Activated T-cell treated with anti-CD3 and anti-CD28 coated beads, Interleukin-2, amount 50 U/mL, for 72 hours (primary cell): Measurements from ENCODE around the gene ICOSLG. TPM values are rescaled to one million over a fixed set of nuclear protein-coding genes. Genes with fewer than 3 reads are reported as not detected.

ENCODE experiments used
- ATAC-seq, 2 donors: fragments of 150-1000 bp; cut with Tn5 transposase; replicated peaks in 1 of 2; 2 replicates each; pipeline ENCODE4 v1.10.0; 2021; ENCODE audit warnings: moderate library complexity in 2 of 2, mild to moderate bottlenecking in 1 of 2
- DNase-seq, 2 donors: peaks; one replicate each; pipeline ENCODE4 v3.0.0; 2021 to 2022; ENCODE audit warnings: mixed read lengths in 1 of 2
- H3K27ac Mint-ChIP-seq: one replicate; pipeline ENCODE4 v1.8.0; 2022; ENCODE audit warnings: mild to moderate bottlenecking, moderate library complexity, mixed read lengths
- H3K27me3 Mint-ChIP-seq: one replicate; pipeline ENCODE4 v1.8.0; 2022; ENCODE audit warnings: low read depth, mixed read lengths
- H3K36me3 Mint-ChIP-seq, 2 donors: one replicate each; pipeline ENCODE4 v1.8.0; 2022; ENCODE audit warnings: mixed read lengths in 2 of 2, mild to moderate bottlenecking in 1 of 2; ENCODE audit not compliant: insufficient read depth in 2 of 2
- H3K4me1 Mint-ChIP-seq: one replicate; pipeline ENCODE4 v1.8.0; 2022; ENCODE audit warnings: low read depth, mixed read lengths
- H3K4me3 Mint-ChIP-seq, 2 donors: one replicate each; pipeline ENCODE4 v1.8.0; 2022; ENCODE audit warnings: mild to moderate bottlenecking in 2 of 2, mixed read lengths in 2 of 2, moderate library complexity in 2 of 2
- H3K9me3 Mint-ChIP-seq, 2 donors: one replicate each; pipeline ENCODE4 v1.8.0; 2022; ENCODE audit warnings: mixed read lengths in 2 of 2
- total RNA-seq, 2 donors: library from RNA; stranded (reverse); gene quantifications; one replicate each; pipeline ENCODE4 v1.2.3, GENCODE V29; 2022

Gene ICOSLG
- total RNA-seq, 2 donors from 2014 or later = 2.6 to 3.2 TPM

DNA sequence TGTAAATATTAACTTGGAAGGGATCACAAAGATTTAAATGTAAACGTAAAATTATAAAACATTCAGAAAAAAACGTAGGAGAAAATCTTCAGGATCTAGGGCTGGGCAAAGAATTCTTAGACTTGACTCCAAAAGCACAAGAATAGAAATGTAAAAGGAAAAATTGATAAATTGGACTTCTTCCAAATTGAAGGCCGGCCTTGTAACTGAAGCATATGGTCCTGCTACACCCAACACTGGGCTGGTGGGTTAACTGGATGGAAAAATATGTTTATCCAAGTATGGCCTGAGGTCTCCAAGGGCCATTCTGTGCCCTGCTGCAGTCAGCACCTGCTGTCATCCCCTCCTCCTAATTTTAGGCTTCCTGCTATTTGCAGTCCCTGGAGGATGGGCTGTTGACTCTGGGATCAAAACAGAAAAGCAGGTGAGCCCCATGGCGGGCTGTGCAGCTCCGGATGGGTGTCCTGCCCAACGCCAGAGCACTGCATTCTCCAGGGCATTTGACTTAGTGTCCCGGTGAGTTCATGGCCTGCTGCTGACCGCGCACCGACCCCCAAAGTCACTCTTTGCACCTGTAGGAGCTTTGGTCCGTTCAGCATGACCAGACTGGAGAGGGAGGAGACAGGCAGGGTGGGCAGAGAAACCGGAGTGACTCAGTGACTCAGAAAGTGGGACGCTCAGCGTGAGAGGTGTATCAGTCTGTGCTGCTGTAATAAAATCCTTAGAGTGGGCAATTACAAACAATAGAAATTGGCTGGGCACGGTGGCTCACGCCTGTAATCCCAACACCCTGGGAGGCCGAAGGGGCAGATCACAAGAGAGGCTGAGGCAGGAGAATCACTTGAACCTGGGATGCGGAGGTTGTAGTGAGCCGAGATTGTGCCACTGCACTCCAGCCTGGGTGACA, 38.9 kb upstream of the ICOSLG start:
- ATAC-seq (no peak), DNase-seq (no peak)
- Mint-ChIP-seq H3K27ac (no peak overlapping the region), H3K4me3 (no peak overlapping the region), H3K9me3 (no peaks in the 10 kb centered on the region), H3K36me3 (no peaks in the 10 kb centered on the region), H3K4me1 (no peaks in the 10 kb centered on the region), H3K27me3 (no peaks in the 10 kb centered on the region)

DNA sequence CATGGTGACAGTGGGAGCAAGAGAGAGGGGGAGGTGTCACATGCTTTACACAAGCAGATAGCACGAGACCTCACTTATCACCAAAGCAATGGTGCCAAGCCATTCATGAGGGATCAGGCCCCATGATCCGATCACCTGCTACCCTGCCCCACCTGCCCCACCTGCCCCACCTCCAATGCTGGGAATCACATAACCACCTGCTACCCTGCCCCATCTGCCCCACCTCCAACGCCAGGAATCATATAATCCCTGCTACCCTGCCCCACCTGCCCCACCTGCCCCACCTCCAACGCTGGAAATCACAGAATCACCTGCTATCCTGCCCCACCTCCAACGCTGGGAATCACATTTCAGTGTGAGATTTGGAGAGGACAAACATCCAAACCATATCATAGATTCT, 34.3 kb upstream of the ICOSLG start:
- Mint-ChIP-seq H3K36me3 (no peaks in the 10 kb centered on the region), H3K9me3 (no peaks in the 10 kb centered on the region), H3K27ac (no peak overlapping the region), H3K27me3 (no peaks in the 10 kb centered on the region), H3K4me1 (no peaks in the 10 kb centered on the region), H3K4me3 (no peak overlapping the region)
- no peak for DNase-seq
- no peak for ATAC-seq

DNA sequence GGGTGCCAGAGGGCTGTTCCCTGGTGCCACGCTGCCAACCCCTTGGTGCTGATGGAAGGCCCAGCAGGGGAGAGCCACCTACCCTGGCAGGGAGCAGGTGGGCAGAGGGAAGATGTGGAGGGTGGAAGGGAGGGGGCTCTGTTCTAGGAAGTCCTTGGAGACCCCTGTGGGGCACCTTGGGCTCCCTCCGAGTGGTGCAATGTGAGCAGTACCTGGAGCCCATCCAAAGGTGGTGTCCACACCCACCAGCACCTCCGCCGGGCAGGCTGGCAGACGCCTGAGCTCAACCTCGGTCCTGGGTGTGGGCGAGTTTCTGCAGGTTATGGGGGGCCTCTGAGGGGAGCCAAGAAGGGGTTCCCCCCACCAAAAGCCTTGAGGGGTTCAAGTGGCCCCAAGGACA, 32.3 kb upstream of the ICOSLG start:
- ATAC-seq (no peak), DNase-seq (no peak)
- Mint-ChIP-seq H3K9me3 (no peaks in the 10 kb centered on the region), H3K4me1 (no peaks in the 10 kb centered on the region), H3K27me3 (no peaks in the 10 kb centered on the region), H3K27ac (no peak overlapping the region), H3K4me3 (no peak overlapping the region), H3K36me3 (no peaks in the 10 kb centered on the region)

DNA sequence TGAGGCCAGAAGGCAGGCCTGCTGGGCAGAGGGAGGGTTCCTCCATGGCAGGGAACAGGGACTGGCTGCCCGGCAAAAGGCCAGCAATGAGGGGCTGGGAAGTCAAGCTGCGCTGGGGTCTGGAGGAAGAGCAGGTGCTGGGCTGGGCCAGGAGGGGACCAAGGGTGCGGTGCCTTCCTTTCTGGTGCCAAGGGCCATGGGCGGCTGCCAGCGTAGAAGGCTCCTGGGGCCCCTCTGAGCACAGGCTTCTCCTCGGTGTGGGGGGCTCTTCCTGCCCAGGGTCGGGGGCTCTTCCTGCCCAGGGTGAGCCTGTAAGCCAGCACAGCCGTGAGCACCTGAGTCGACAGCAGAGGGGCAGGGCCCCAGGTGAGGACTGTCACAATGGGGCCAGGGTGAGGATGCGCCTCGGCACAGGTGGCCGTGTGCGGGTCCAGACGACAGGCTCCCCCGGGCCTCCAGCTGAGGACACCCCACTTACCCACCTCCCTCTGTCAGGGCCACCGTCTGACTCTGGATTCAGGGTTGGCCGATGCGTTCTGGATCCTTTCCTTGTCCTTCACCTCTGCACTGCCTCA, 31.6 kb upstream of the ICOSLG start:
- H3K36me3 Mint-ChIP-seq = no peaks in the 10 kb centered on the region
- no peak overlapping the region for H3K4me3 Mint-ChIP-seq
- no peak for DNase-seq
- ATAC-seq = no peak
- H3K4me1 Mint-ChIP-seq = no peaks in the 10 kb centered on the region
- H3K9me3 Mint-ChIP-seq = no peaks in the 10 kb centered on the region
- no peak overlapping the region for H3K27ac Mint-ChIP-seq
- no peaks in the 10 kb centered on the region for H3K27me3 Mint-ChIP-seq

DNA sequence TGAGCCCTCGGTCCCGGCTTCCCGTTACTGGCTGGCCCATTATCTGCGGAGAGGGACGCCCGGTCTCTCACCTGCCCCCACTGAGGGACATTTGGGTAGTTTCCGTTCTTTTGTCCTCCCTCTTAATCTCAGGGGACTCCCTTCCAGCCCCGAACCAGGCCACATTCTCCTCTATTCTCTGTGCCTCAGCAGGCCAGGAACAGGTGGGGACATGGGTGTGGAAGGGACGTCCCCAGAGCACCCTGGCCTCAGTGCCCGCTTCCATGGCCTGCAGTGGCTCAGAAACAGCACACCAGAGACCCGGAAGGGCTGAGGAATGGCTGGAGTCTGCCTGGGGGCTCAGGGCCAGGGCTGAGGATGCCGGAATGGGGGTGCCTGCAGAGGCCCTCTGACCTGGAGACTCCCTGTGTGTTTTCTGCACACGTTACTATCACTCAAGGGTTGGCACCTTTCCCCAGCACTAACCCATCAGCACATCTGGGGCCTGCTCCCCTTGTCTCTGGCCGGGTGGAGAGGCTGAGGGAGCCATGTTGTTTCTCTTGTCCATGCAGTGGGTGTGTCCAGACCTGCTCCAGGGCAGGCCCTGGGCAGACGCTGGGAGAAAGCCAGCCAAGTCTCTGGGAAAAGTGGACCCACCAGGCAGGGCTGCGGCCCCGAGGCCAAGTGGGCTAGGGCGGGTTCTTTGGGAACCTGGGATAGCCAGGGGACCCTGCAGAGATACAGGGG, 31.0 kb upstream of the ICOSLG start:
- Mint-ChIP-seq H3K4me1 (no peaks in the 10 kb centered on the region), H3K4me3 (no peak overlapping the region), H3K36me3 (no peaks in the 10 kb centered on the region), H3K27me3 (no peaks in the 10 kb centered on the region), H3K27ac (no peak overlapping the region), H3K9me3 (no peaks in the 10 kb centered on the region)
- DNase-seq (no peak), ATAC-seq (no peak)

DNA sequence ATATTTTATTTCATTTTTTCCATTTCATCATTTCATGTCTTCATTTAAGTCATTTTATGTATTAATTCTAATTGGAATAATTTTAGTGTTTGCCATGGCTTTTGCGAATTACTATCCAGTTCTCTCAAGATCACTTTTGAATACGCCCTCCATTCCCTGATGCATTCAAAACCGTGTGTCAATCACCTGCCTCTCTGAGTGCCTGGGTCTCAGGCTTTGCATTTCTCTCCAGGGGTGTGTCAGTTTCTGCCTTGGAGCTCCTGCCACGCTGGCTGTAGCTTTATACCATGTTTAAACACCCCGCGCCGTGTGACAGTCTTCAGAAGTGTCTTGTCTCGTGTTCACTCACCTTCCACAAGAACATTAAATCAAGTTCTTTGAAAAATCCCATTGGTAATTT, 28.3 kb upstream of the ICOSLG start:
- H3K36me3 Mint-ChIP-seq = no peaks in the 10 kb centered on the region
- H3K4me1 Mint-ChIP-seq = no peaks in the 10 kb centered on the region
- H3K27me3 Mint-ChIP-seq = no peaks in the 10 kb centered on the region
- H3K4me3 Mint-ChIP-seq = no peak overlapping the region
- H3K27ac Mint-ChIP-seq = no peak overlapping the region
- H3K9me3 Mint-ChIP-seq = no peaks in the 10 kb centered on the region
- ATAC-seq = no peak
- no peak for DNase-seq

DNA sequence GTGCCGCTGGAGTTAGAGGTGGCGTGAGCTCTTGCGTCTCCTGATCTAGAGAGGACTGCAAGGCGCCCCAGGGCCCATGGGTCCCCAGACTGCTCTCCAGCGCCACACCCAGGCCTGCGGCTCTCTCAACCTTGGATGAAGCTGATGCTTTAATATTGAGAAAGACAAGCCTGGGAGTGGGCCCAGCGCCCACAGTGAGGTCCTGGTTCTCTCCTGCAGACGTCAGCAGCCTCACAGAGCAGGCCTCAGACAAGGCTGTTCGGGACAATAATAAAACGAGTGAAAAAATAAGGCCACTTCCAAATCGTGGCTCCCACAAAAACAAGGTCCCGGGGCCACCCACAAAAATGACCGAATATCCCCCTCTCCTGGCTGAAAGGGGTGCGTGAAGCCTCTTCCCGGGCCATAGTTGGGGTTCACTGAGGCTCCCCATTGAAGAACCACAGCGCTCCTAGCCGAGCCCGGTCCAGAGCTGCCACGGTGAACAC, 27.0 kb upstream of the ICOSLG start:
- Mint-ChIP-seq H3K4me1 (no peaks in the 10 kb centered on the region), H3K27ac (no peak overlapping the region), H3K9me3 (no peaks in the 10 kb centered on the region), H3K36me3 (no peaks in the 10 kb centered on the region), H3K27me3 (no peaks in the 10 kb centered on the region), H3K4me3 (no peak overlapping the region)
- peak in 1 of 2 donors; percentile 57 for ATAC-seq
- peak in 1 of 2 donors; percentile 16 for DNase-seq

DNA sequence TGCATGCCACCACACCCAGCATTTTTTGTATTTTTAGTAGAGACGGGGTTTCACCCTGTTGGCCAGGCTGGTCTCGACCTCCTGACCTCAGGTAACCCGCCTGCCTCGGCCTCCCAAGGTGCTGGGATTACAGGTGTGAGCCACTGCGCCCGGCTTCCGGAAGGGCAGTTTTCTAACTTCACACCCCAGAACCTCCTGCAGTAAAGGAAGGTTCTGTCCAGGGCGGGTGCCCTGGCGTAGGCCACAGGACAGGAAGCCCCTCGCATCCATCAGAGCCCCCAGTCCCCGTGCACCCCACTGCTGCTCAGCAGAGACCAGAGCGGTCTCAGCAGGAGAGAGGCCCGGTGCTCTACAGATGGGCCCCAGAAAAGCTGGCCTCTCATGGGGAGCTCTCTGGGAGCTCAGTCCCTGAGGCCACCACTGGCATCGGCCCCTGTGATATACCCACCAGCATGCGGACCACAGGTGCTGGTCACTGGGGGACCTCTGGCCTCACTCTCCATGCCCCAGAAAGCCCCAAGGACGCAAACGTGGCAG, 25.1 kb upstream of the ICOSLG start:
- Mint-ChIP-seq H3K9me3 (no peaks in the 10 kb centered on the region), H3K27me3 (no peaks in the 10 kb centered on the region), H3K27ac (no peak overlapping the region), H3K4me1 (no peaks in the 10 kb centered on the region), H3K4me3 (no peak overlapping the region), H3K36me3 (no peaks in the 10 kb centered on the region)
- DNase-seq = no peak
- ATAC-seq = no peak

DNA sequence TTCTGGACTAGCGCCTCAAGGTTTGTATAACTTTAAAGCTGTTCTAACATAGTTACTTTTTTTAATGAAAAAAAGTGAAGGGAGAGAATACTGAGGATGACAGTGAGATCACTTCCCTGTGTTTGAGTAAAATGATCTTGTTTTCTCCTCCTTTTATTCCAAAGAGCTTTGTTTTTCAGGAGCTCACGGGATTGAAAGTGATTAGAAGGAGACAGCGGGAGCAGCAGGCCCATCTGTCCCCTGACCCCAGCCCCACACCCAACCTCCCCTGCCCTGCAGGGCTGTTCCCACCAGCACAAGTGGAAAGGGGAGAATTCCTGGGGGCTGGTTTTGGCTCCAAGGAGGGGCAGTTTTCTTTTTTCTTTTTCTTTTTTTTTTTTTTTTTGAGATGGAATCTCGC, 23.0 kb upstream of the ICOSLG start:
- Mint-ChIP-seq H3K27me3 (no peaks in the 10 kb centered on the region), H3K4me3 (no peak overlapping the region), H3K4me1 (no peaks in the 10 kb centered on the region), H3K27ac (no peak overlapping the region), H3K36me3 (no peaks in the 10 kb centered on the region), H3K9me3 (no peaks in the 10 kb centered on the region)
- ATAC-seq (no peak), DNase-seq (no peak)

DNA sequence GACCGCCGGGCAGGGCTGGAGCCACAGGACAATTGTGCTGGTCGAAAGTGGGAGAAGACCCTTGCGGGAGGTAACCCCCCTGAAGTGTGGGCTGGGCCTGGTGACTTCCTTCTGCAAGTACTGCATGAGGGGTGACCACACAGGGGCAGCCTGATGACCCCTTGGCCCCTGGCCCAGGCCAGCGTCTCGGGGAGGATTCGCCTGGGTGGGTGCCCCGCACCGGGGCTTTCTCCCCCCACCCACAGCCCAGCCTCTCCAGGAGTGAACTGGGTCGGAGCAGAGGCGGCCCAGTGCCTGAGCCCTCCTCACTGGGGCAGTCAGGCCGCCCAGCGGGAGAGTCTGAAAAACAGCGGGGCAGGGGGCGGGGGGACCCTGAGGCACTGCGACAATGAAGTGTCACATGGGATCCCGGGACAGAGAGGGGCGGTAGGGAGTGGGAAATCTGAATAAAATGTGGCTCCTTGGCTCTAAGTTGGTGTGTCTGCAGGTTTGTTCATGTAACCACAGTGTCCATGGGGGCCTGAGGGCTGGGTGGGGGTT, 22.5 kb upstream of the ICOSLG start:
- H3K27ac Mint-ChIP-seq = no peak overlapping the region
- H3K27me3 Mint-ChIP-seq = no peaks in the 10 kb centered on the region
- no peak overlapping the region for H3K4me3 Mint-ChIP-seq
- H3K36me3 Mint-ChIP-seq = no peaks in the 10 kb centered on the region
- H3K4me1 Mint-ChIP-seq = no peaks in the 10 kb centered on the region
- H3K9me3 Mint-ChIP-seq = no peaks in the 10 kb centered on the region
- ATAC-seq (no peak), DNase-seq (no peak)

DNA sequence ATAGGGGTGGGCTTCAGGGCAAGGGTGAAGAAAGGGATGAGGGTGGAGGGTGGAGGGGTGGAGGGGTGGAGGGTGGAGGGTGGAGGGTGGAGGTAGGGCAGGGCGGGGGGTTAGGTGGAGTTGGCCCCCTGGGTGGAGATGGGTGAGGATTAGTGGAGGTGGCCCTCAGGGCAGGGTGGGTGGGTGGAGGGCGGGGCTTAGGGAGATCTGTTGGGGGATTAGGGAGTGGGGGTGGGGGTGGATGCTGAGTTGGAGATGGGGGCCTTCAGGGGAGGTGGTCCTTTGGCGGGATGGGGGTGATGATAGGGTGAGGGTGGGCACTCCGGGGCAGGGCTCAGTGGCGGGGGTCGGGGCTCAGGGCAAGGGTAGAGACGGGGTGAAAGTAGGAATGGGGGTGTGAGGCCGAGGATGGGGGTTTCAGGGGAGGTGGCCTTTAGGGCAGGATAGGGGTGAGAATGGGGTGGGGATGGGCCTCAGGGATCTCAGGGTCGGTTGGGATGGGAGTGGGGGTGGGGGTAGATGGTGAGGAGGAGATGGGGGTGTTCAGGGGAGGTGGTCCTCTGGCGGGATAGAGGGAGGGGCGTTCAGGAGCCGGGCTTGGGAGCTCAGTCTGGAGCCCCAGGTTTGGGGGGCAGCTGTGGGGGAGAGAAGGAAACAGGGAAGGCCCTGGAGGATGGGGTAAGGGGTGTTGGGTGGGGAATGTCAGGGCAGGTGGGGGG, 21.8 kb upstream of the ICOSLG start:
- Mint-ChIP-seq H3K4me3 (no peak overlapping the region), H3K27ac (no peak overlapping the region), H3K9me3 (no peaks in the 10 kb centered on the region), H3K27me3 (no peaks in the 10 kb centered on the region), H3K4me1 (no peaks in the 10 kb centered on the region), H3K36me3 (no peaks in the 10 kb centered on the region)
- DNase-seq (no peak), ATAC-seq (no peak)

DNA sequence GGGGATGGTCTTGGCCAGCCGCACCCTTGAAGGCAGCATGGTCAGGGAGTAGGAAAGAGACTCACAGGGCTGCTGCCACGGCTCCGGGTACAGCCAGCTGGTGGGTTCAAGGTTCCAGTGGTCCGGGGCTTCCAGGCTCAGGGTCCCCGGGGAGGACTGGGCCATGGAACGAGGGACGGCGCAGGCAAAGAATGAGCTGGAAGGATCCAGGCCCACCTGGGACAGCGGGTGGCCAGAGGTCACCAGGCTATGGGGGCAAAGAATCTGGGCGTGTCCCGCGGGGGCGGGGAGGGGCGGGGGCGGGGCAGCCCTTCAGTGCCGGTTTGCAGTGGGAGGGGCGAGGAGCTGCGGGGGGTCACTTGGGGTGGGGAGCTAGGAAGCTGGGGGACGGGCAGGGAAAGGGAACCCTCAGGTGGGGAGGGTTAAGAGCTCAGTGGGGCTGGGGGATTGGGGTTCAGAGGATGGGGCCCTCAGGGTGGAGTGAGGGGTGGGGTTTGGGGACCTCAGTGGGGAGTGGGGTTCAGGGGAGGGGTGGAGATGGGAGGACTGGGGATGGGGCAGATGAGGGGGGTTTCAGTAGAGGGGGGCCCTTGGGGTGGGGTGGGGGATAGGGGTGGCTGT, 21.0 kb upstream of the ICOSLG start, which contains the start of gene DNMT3L:
Gene DNMT3L, minus strand, starts transcription at position 223 of the 621 bp plus-strand sequence. CDS start 638 bp downstream, outside the sequence.
- DNase-seq = no peak
- no peak within 1 kb of the TSS for H3K27ac Mint-ChIP-seq
- no peaks in the 10 kb centered on the region for H3K4me1 Mint-ChIP-seq
- no peaks in the 10 kb centered on the region for H3K36me3 Mint-ChIP-seq
- no peaks in the 10 kb centered on the region for H3K27me3 Mint-ChIP-seq
- no peak within 1 kb of the TSS for H3K4me3 Mint-ChIP-seq
- ATAC-seq = no peak
- H3K9me3 Mint-ChIP-seq = no peaks in the 10 kb centered on the region
